Measurements from ENCODE around the gene U2AF1. TPM values are rescaled to one million over a fixed set of nuclear protein-coding genes. Genes with fewer than 3 reads are reported as not detected.
"Not testable (repeated sequence)": the region's sequence is repeated elsewhere in the genome, so short reads cannot be mapped to it uniquely, and the experiment has no call there.

Gene U2AF1
- total and polyA plus RNA-seq, 9 of the 15 experiments (the other 6 are each of a cell fraction or from before 2014, with no cell fraction given): 27.2 to 213 (median 60.1) TPM

DNA sequence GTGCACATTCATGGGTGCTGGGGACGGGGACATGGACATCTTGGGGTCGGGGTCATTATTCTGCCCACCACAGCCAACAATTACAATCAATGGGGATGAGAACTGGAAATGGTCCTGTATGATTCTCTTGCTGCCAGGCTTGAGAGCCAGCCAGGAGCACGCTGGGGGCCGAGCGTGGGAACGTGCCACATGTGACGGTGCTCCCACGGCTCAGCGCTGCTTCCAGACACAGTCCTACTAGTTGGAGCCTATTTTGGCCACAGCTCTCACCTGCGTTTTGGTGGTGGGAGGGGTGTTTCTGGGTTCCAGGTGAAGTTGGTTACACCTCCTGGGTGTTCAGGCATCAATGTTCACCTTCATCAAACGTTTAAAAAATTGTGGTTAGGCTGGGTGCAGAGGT, 42.0 kb upstream of the U2AF1 start:
- H3K4me2 ChIP-seq (ENCODE audit: insufficient read depth, low read length); H3K9me3 ChIP-seq (replicated peaks; ENCODE audit: control insufficient read depth, insufficient read depth, low read depth, low read length); FAIRE-seq; BruUV-seq (replicated peaks); ATAC-seq; POLR2A ChIA-PET; H3K27ac ChIP-seq (ENCODE audit: extremely low read depth, low read depth, low read length); H3K36me3 ChIP-seq (ENCODE audit: control insufficient read depth, insufficient read depth, low read length); H3K79me2 ChIP-seq (ENCODE audit: control insufficient read depth, insufficient read depth, low read length); in situ Hi-C loops (cut with MboI); H3K4me1 ChIP-seq (replicated peaks in 1 of 2; ENCODE audit: control insufficient read depth in 2 of 2, insufficient read depth in 2 of 2, low read length in 2 of 2); H3K4me3 ChIP-seq; intact Hi-C loops (cut with micrococcal nuclease); H3K27me3 ChIP-seq (ENCODE audit: control insufficient read depth in 2 of 2, insufficient read depth in 2 of 2, low read length in 2 of 2); DNase-seq (ENCODE audit: extremely low read depth in 1 of 4, low spot score in 3 of 4); H3K9ac ChIP-seq (ENCODE audit: insufficient read depth in 1 of 2, low read depth in 2 of 2, low read length in 2 of 2); H3K9me1 ChIP-seq (ENCODE audit: control insufficient read depth, insufficient read depth, low read length); CTCF ChIA-PET (ENCODE audit: low intra/inter-chr PET ratio); H4K20me1 ChIP-seq (replicated peaks; ENCODE audit: control insufficient read depth, insufficient read depth, low read length); H2AFZ ChIP-seq (ENCODE audit: low read depth, low read length): not testable (repeated sequence)
- no CpG with 5 or more reads among the region's 11 CpGs for WGBS (ENCODE audit: insufficient coverage, low coverage, missing lambda C conversion rate)

- H4K20me1 ChIP-seq (replicated peaks; ENCODE audit: control insufficient read depth, insufficient read depth, low read length); POLR2A ChIA-PET; H3K4me1 ChIP-seq (replicated peaks in 1 of 2; ENCODE audit: control insufficient read depth in 2 of 2, insufficient read depth in 2 of 2, low read length in 2 of 2); DNase-seq (ENCODE audit: extremely low read depth in 1 of 4, low spot score in 3 of 4); H3K9me1 ChIP-seq (ENCODE audit: control insufficient read depth, insufficient read depth, low read length); ATAC-seq; H3K27ac ChIP-seq (ENCODE audit: extremely low read depth, low read depth, low read length); H2AFZ ChIP-seq (ENCODE audit: low read depth, low read length); H3K4me2 ChIP-seq (ENCODE audit: insufficient read depth, low read length); intact Hi-C loops (cut with micrococcal nuclease); H3K9ac ChIP-seq (ENCODE audit: insufficient read depth in 1 of 2, low read depth in 2 of 2, low read length in 2 of 2); H3K4me3 ChIP-seq; BruUV-seq (replicated peaks); CTCF ChIA-PET (ENCODE audit: low intra/inter-chr PET ratio); FAIRE-seq; in situ Hi-C loops (cut with MboI); H3K27me3 ChIP-seq (ENCODE audit: control insufficient read depth in 2 of 2, insufficient read depth in 2 of 2, low read length in 2 of 2); H3K36me3 ChIP-seq (ENCODE audit: control insufficient read depth, insufficient read depth, low read length); H3K79me2 ChIP-seq (ENCODE audit: control insufficient read depth, insufficient read depth, low read length); H3K9me3 ChIP-seq (replicated peaks; ENCODE audit: control insufficient read depth, insufficient read depth, low read depth, low read length): not testable (repeated sequence)
- WGBS (ENCODE audit: insufficient coverage, low coverage, missing lambda C conversion rate): no CpG with 5 or more reads among the region's 7 CpGs
Measured at GRCh38 chr21:43147999-43148398, 40.6 kb upstream of the U2AF1 start.

DNA sequence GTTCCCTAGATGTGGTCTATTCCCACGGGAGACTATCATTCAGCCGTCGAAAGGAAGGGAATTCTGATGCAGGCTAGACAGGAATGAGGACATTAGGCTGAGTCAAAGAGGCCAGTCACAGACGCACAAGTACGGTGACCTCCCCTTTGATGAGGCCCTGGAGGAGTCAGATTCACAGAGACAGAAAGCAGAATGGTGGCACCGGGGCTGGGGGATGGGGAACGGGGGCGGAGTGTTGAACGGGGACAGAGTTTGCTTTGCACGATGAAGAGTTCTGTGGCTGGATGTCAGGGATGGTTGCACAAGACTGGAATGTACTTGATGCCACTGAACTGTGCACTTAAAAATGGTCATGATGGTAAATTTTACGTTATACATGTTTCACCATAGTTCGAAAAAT, 39.3 kb upstream of the U2AF1 start:
- H3K27me3 ChIP-seq (ENCODE audit: control insufficient read depth in 2 of 2, insufficient read depth in 2 of 2, low read length in 2 of 2); H3K27ac ChIP-seq (ENCODE audit: extremely low read depth, low read depth, low read length); H2AFZ ChIP-seq (ENCODE audit: low read depth, low read length); ATAC-seq; H4K20me1 ChIP-seq (replicated peaks; ENCODE audit: control insufficient read depth, insufficient read depth, low read length); H3K9me1 ChIP-seq (ENCODE audit: control insufficient read depth, insufficient read depth, low read length); H3K4me2 ChIP-seq (ENCODE audit: insufficient read depth, low read length); H3K79me2 ChIP-seq (ENCODE audit: control insufficient read depth, insufficient read depth, low read length); in situ Hi-C loops (cut with MboI); H3K36me3 ChIP-seq (ENCODE audit: control insufficient read depth, insufficient read depth, low read length); H3K9ac ChIP-seq (ENCODE audit: insufficient read depth in 1 of 2, low read depth in 2 of 2, low read length in 2 of 2); H3K4me1 ChIP-seq (replicated peaks in 1 of 2; ENCODE audit: control insufficient read depth in 2 of 2, insufficient read depth in 2 of 2, low read length in 2 of 2); H3K9me3 ChIP-seq (replicated peaks; ENCODE audit: control insufficient read depth, insufficient read depth, low read depth, low read length); POLR2A ChIA-PET; DNase-seq (ENCODE audit: extremely low read depth in 1 of 4, low spot score in 3 of 4); CTCF ChIA-PET (ENCODE audit: low intra/inter-chr PET ratio); FAIRE-seq; H3K4me3 ChIP-seq; intact Hi-C loops (cut with micrococcal nuclease); BruUV-seq (replicated peaks): not testable (repeated sequence)
- no CpG with 5 or more reads among the region's 12 CpGs for WGBS (ENCODE audit: insufficient coverage, low coverage, missing lambda C conversion rate)

DNA sequence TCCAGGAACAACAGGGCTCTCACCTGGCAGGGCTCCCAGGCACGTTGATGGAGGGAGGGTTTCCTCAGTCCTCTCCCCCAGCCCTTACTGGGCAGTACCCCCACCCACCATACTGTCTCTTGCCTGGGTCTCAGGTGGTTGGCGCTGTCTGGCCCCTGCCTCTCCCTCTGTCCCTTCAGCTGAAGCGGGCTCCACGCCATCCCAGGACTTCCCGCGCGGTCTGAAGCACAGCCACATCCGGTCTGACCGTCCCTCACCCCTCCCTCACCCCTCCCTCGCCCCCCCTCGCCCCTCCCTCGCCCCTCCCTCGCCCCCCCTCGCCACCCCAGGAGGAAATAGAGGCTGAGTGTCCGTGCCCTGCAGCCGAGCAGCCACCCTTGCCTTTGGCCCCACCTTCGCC, 34.0 kb upstream of the U2AF1 start:
- H3K4me2 ChIP-seq (ENCODE audit: insufficient read depth, low read length); H3K27ac ChIP-seq (ENCODE audit: extremely low read depth, low read depth, low read length); POLR2A ChIA-PET; H3K9ac ChIP-seq (ENCODE audit: insufficient read depth in 1 of 2, low read depth in 2 of 2, low read length in 2 of 2); DNase-seq (ENCODE audit: extremely low read depth in 1 of 4, low spot score in 3 of 4); ATAC-seq; H3K4me1 ChIP-seq (replicated peaks in 1 of 2; ENCODE audit: control insufficient read depth in 2 of 2, insufficient read depth in 2 of 2, low read length in 2 of 2); H3K36me3 ChIP-seq (ENCODE audit: control insufficient read depth, insufficient read depth, low read length); H4K20me1 ChIP-seq (replicated peaks; ENCODE audit: control insufficient read depth, insufficient read depth, low read length); intact Hi-C loops (cut with micrococcal nuclease); H3K27me3 ChIP-seq (ENCODE audit: control insufficient read depth in 2 of 2, insufficient read depth in 2 of 2, low read length in 2 of 2); H3K9me3 ChIP-seq (replicated peaks; ENCODE audit: control insufficient read depth, insufficient read depth, low read depth, low read length); H3K9me1 ChIP-seq (ENCODE audit: control insufficient read depth, insufficient read depth, low read length); CTCF ChIA-PET (ENCODE audit: low intra/inter-chr PET ratio); FAIRE-seq; H3K4me3 ChIP-seq; BruUV-seq (replicated peaks); in situ Hi-C loops (cut with MboI); H3K79me2 ChIP-seq (ENCODE audit: control insufficient read depth, insufficient read depth, low read length); H2AFZ ChIP-seq (ENCODE audit: low read depth, low read length): not testable (repeated sequence)
- WGBS (ENCODE audit: insufficient coverage, low coverage, missing lambda C conversion rate): no CpG with 5 or more reads among the region's 17 CpGs
